B cell (primary cell): ENCODE data around the gene PALM3. TPM values are rescaled to one million over a fixed set of nuclear protein-coding genes. Genes with fewer than 3 reads are reported as not detected.

ENCODE experiments used
- ATAC-seq: fragments of 200-7000 bp; cut with Tn5 transposase; one replicate; pipeline ENCODE4 v1.10.0; 2021; ENCODE audit warnings: low read depth, mild to moderate bottlenecking, moderate number of reproducible peaks, moderate library complexity
- CTCF ChIA-PET: fragments of 350-600 bp; sonication (Branson Sonifier 250); formaldehyde crosslinking; loops from one replicate; lab custom pipeline; 2021; ENCODE audit warnings: antibody characterized with exemption, inconsistent platforms; lab: Charles Lee
- POLR2A ChIA-PET: fragments of 350-600 bp; sonication (Branson Sonifier 250); formaldehyde crosslinking; loops from one replicate; lab custom pipeline; 2021; ENCODE audit warnings: antibody characterized with exemption; lab: Charles Lee
- DNase-seq: peaks from one replicate; pipeline ENCODE4 v3.0.0; 2013
- H2AFZ ChIP-seq: 2 replicates; pipeline ENCODE4 v1.6.1; 2012; ENCODE audit warnings: mild to moderate bottlenecking, low read depth, low read length; ENCODE audit not compliant: insufficient read depth, poor library complexity, severe bottlenecking
- H3K27ac ChIP-seq, 2 donors: 1 replicate in 1 of 2; 2 replicates in 1 of 2; pipeline ENCODE4 v1.5.1; 2012 to 2013; ENCODE audit warnings: low read length in 2 of 2, mild to moderate bottlenecking in 2 of 2, moderate library complexity in 1 of 2
- H3K27me3 ChIP-seq, 4 experiments: fragments of 200-600 bp in 1 of 4; sonication (generic) in 1 of 4; replicated peaks in 1 of 4; 1 replicate in 2 of 4; 2 replicates in 2 of 4; pipeline versions ENCODE4 v1.6.1 to v1.7.0; 2013 to 2016; ENCODE audit warnings: low read length in 3 of 4, mild to moderate bottlenecking in 2 of 4, mixed read lengths in 1 of 4, moderate library complexity in 1 of 4; ENCODE audit not compliant: insufficient read depth in 4 of 4, control insufficient read depth in 3 of 4; ENCODE audit errors: control extremely low read depth in 1 of 4
- H3K36me3 ChIP-seq, 2 experiments: replicated peaks in 1 of 2; 1 replicate in 1 of 2; 2 replicates in 1 of 2; pipeline versions ENCODE4 v1.6.1 to v1.7.1; 2013; ENCODE audit warnings: low read length in 1 of 2; ENCODE audit not compliant: insufficient read depth in 2 of 2, control insufficient read depth in 1 of 2; ENCODE audit errors: control extremely low read depth in 1 of 2, extremely low read depth in 1 of 2
- H3K4me1 ChIP-seq, 2 donors: fragments of 200-600 bp in 1 of 2; sonication (generic) in 1 of 2; 1 replicate in 1 of 2; 2 replicates in 1 of 2; pipeline versions ENCODE4 v1.5.1 to v1.6.1; 2013 to 2017; ENCODE audit warnings: low read length in 2 of 2; ENCODE audit not compliant: control insufficient read depth in 2 of 2, insufficient read depth in 2 of 2
- H3K4me2 ChIP-seq: replicated peaks from 2 replicates; pipeline ENCODE3; 2012; ENCODE audit warnings: mild to moderate bottlenecking, low read depth, low read length; ENCODE audit not compliant: poor library complexity, severe bottlenecking
- H3K4me3 ChIP-seq, 5 experiments: fragments of 200-600 bp in 1 of 5; sonication (generic) in 1 of 5; 1 replicate in 3 of 5; 2 replicates in 2 of 5; pipeline versions ENCODE4 v1.5.1 to v1.7.0; 2011 to 2016; ENCODE audit warnings: low read length in 4 of 5, mild to moderate bottlenecking in 4 of 5, low read depth in 2 of 5, control low read depth in 1 of 5, moderate library complexity in 1 of 5; ENCODE audit not compliant: insufficient read depth in 1 of 5; ENCODE audit errors: control extremely low read depth in 1 of 5, extremely low read depth in 1 of 5
- H3K79me2 ChIP-seq: fragments of 200-600 bp; sonication (generic); one replicate; pipeline ENCODE4 v1.6.0; 2016; ENCODE audit warnings: low read length; ENCODE audit not compliant: control insufficient read depth, insufficient read depth
- H3K9ac ChIP-seq: fragments of 200-600 bp; sonication (generic); 2 replicates; pipeline ENCODE4 v1.6.1; 2017; ENCODE audit warnings: mild to moderate bottlenecking, low read length, moderate library complexity
- H3K9me3 ChIP-seq, 3 donors: one replicate each; pipeline versions ENCODE4 v1.6.1 to v1.7.1; 2013; ENCODE audit warnings: low read length in 2 of 3; ENCODE audit not compliant: control insufficient read depth in 2 of 3, insufficient read depth in 1 of 3; ENCODE audit errors: control extremely low read depth in 1 of 3
- H4K20me1 ChIP-seq: 2 replicates; pipeline ENCODE4 v1.6.0; 2012; ENCODE audit warnings: mild to moderate bottlenecking, low read length; ENCODE audit not compliant: insufficient read depth, control insufficient read depth, poor library complexity, severe bottlenecking
- H3K27ac Mint-ChIP-seq: one replicate; pipeline ENCODE4 v1.8.0; 2021; ENCODE audit warnings: mixed read lengths
- H3K27me3 Mint-ChIP-seq: one replicate; pipeline ENCODE4 v1.8.0; 2021; ENCODE audit warnings: mixed read lengths
- H3K4me1 Mint-ChIP-seq: one replicate; pipeline ENCODE4 v1.8.0; 2021; ENCODE audit warnings: mixed read lengths
- H3K4me3 Mint-ChIP-seq: one replicate; pipeline ENCODE4 v1.8.0; 2021; ENCODE audit warnings: mixed read lengths
- H3K9me3 Mint-ChIP-seq: one replicate; pipeline ENCODE4 v1.8.0; 2022; ENCODE audit warnings: mixed read lengths; ENCODE audit not compliant: insufficient read depth
- CTCF ChIP-seq: fragments of 200-600 bp; IDR thresholded peaks from one replicate; pipeline ENCODE4 v1.8.0; 2022; ENCODE audit warnings: antibody characterized with exemption, mild to moderate bottlenecking
- EZH2 ChIP-seq: IDR thresholded peaks from 2 replicates; pipeline ENCODE4 v1.6.1; 2012; ENCODE audit warnings: borderline replicate concordance, low read depth, mild to moderate bottlenecking, moderate library complexity, low read length; ENCODE audit not compliant: insufficient read depth, poor library complexity, severe bottlenecking
- WGBS: methylation state at CpG from one replicate; pipeline ENCODE4 v1.1.5; 2013; ENCODE audit warnings: missing lambda C conversion rate; ENCODE audit not compliant: insufficient coverage; 5-methylcytosine and 5-hydroxymethylcytosine counted together
- intact Hi-C: fragments of 100-400 bp; cut with micrococcal nuclease; formaldehyde crosslinking; loops from one replicate; pipeline ENCODE4 v1.10.0; 2022
- polyA plus RNA-seq: library from polyadenylated mRNA; depleted of rRNA; stranded (reverse); fragments of >200 nt; gene quantifications from 2 replicates; pipeline ENCODE4 v1.2.3, GENCODE V29; 2012
- total RNA-seq, 2 donors: library from RNA; stranded (reverse); fragments of 120-200 nt in 1 of 2; gene quantifications; 1 replicate in 1 of 2; 2 replicates in 1 of 2; pipeline versions ENCODE4 v1.2.3 to v1.2.4, GENCODE V29; 2013 to 2022

PALM3 gene
- total and polyA plus RNA-seq, 2 donors (not counting 1 experiment from before 2014, with no cell fraction given), result not detected

- H3K27ac Mint-ChIP-seq, result peak overlapping the region; percentile 96
- Histone ChIP-seq H2AFZ (peak overlapping the region; percentile 91), H3K4me3 (peak overlapping the region; percentile 65 to 89 (median 77)), H3K9ac (peak overlapping the region; percentile 89), H3K4me1 (peaks cover 14 to 18% of the 10 kb centered on the region in 2 donors), H3K27me3 (no peaks in the 10 kb centered on the region), H3K27ac (peak overlapping the region; percentile 72 to 89), H3K36me3 (no peaks in the 10 kb centered on the region), H3K4me2 (peak overlapping the region; percentile 99), H3K79me2 (peaks cover 4% of the 10 kb centered on the region), H3K9me3 (no peaks in the 10 kb centered on the region), H4K20me1 (no peaks in the 10 kb centered on the region)
- CTCF ChIA-PET, result interaction anchor here (0.8 to 4.2 kb wide), 10 partner anchors 9 to 333 kb away, joined by 3 to 22 read pairs (median 4); partner anchors contain the start of genes ASF1B and MISP3
- H3K4me1 Mint-ChIP-seq, result peaks cover 12% of the 10 kb centered on the region
- no peaks in the 10 kb centered on the region for H3K27me3 Mint-ChIP-seq
- DNase-seq (peak; percentile 99), ATAC-seq (peak; percentile 91)
- H3K9me3 Mint-ChIP-seq, result no peaks in the 10 kb centered on the region
- intact Hi-C loops, result loop anchor here (1.0 to 5.0 kb wide), 7 partner anchors 8 to 336 kb away; partner anchors contain the start of genes ASF1B, BRME1, CC2D1A and DDX39A
- TF ChIP-seq CTCF (no peak), EZH2 (no peak)
- H3K4me3 Mint-ChIP-seq, result peak overlapping the region; percentile 96
- WGBS, result under 1% methylated on average over 47 of the region's 50 CpGs
- POLR2A ChIA-PET, result interaction anchor here (0.5 to 1.4 kb wide), 6 partner anchors 10 to 935 kb away, joined by 3 to 5 read pairs (median 4); partner anchors contain the start of genes IL27RA and RFX1
These were observed 19.3 kb upstream of the PALM3 start for GRCh38 chr19:14080887-14081796.
